CD8-positive, alpha-beta memory T cell (primary cell): ENCODE measurements around the gene FAM83D. TPM values are rescaled to one million over a fixed set of nuclear protein-coding genes. Genes with fewer than 3 reads are reported as not detected.

Source experiments
- CTCF ChIA-PET: fragments of 350-600 bp; sonication (Branson Sonifier 250); formaldehyde crosslinking; loops from one replicate; lab custom pipeline; 2021; ENCODE audit warnings: antibody characterized with exemption; lab: Charles Lee
- POLR2A ChIA-PET: fragments of 350-600 bp; sonication (Branson Sonifier 250); formaldehyde crosslinking; loops from one replicate; lab custom pipeline; 2021; ENCODE audit warnings: antibody characterized with exemption; lab: Charles Lee
- DNase-seq, 5 donors: peaks; one replicate each; pipeline versions ENCODE4 v3.0.0 to v3.0.0-alpha.2; 2020 to 2022; ENCODE audit warnings: mixed read lengths in 1 of 5
- H3K27ac ChIP-seq: one replicate; pipeline ENCODE4 v1.7.0; 2013; ENCODE audit warnings: low read depth, mild to moderate bottlenecking, low read length, moderate library complexity
- H3K27me3 ChIP-seq: 2 replicates; pipeline ENCODE4 v1.7.0; 2013; ENCODE audit warnings: low read length, mild to moderate bottlenecking; ENCODE audit not compliant: insufficient read depth, poor library complexity, severe bottlenecking
- H3K36me3 ChIP-seq: 2 replicates; pipeline ENCODE4 v1.7.0; 2013; ENCODE audit warnings: mild to moderate bottlenecking, low read length, moderate library complexity; ENCODE audit not compliant: insufficient read depth
- H3K4me1 ChIP-seq: 2 replicates; pipeline ENCODE4 v1.7.0; 2013; ENCODE audit warnings: mild to moderate bottlenecking, low read length, moderate library complexity; ENCODE audit not compliant: insufficient read depth
- H3K4me3 ChIP-seq: 2 replicates; pipeline ENCODE4 v1.7.0; 2013; ENCODE audit warnings: mild to moderate bottlenecking, low read length
- H3K9me3 ChIP-seq: 2 replicates; pipeline ENCODE4 v1.7.0; 2013; ENCODE audit warnings: mild to moderate bottlenecking, low read length
- H3K27ac Mint-ChIP-seq, 8 donors: one replicate each; pipeline ENCODE4 v1.8.0; 2020 to 2021; ENCODE audit warnings: mixed read lengths in 8 of 8, mild to moderate bottlenecking in 6 of 8, inconsistent platforms in 3 of 8, moderate library complexity in 3 of 8
- H3K27me3 Mint-ChIP-seq, 2 donors: one replicate each; pipeline ENCODE4 v1.8.0; 2020 to 2021; ENCODE audit warnings: mixed read lengths in 2 of 2, mild to moderate bottlenecking in 1 of 2, moderate library complexity in 1 of 2
- H3K36me3 Mint-ChIP-seq, 3 donors: one replicate each; pipeline ENCODE4 v1.8.0; 2020 to 2021; ENCODE audit warnings: mixed read lengths in 3 of 3, inconsistent platforms in 1 of 3, mild to moderate bottlenecking in 1 of 3
- H3K4me1 Mint-ChIP-seq, 3 donors: one replicate each; pipeline ENCODE4 v1.8.0; 2020 to 2021; ENCODE audit warnings: mixed read lengths in 3 of 3, inconsistent platforms in 1 of 3, mild to moderate bottlenecking in 1 of 3
- H3K4me3 Mint-ChIP-seq, 7 donors: one replicate each; pipeline ENCODE4 v1.8.0; 2020 to 2021; ENCODE audit warnings: mixed read lengths in 7 of 7, mild to moderate bottlenecking in 6 of 7, moderate library complexity in 4 of 7, inconsistent platforms in 2 of 7
- H3K9me3 Mint-ChIP-seq, 5 donors: one replicate each; pipeline ENCODE4 v1.8.0; 2020 to 2022; ENCODE audit warnings: mixed read lengths in 5 of 5, mild to moderate bottlenecking in 3 of 5, moderate library complexity in 2 of 5, inconsistent platforms in 1 of 5
- polyA plus RNA-seq: library from polyadenylated mRNA; unstranded; fragments of 300-500 nt; fragmentation: Illumina TruSeq; gene quantifications from one replicate; pipeline ENCODE4 v1.2.3, GENCODE V29; 2021
- total RNA-seq, 2 experiments: library from RNA; stranded (reverse); gene quantifications; one replicate each; pipeline ENCODE4 v1.2.3, GENCODE V29; 2021

Gene FAM83D
- total and polyA plus RNA-seq, 3 experiments from 2014 or later, result 2.3 to 13.2 (median 11.9) TPM

GRCh38 chr20:38961530-38962043 lies 35.4 kb downstream of the FAM83D start:
- H3K4me1 Mint-ChIP-seq, result peaks cover 22 to 34% (median 33%) of the 10 kb centered on the region in 3 donors
- H3K27me3 Mint-ChIP-seq, result no peaks in the 10 kb centered on the region
- ChIA-PET POLR2A (interaction anchor here (0.9 to 2.4 kb wide), 5 partner anchors 35 to 515 kb away, joined by 3 to 11 read pairs (median 4); partner anchors contain the start of genes ACTR5, FAM83D and PPP1R16B), CTCF (interaction anchor here (0.8 to 4.8 kb wide), 19 partner anchors 9 to 316 kb away, joined by 3 to 22 read pairs (median 4); partner anchors contain the start of gene FAM83D)
- H3K27me3 ChIP-seq, result no peaks in the 10 kb centered on the region
- H3K36me3 Mint-ChIP-seq, result peaks cover 0 to 17% (median 9%) of the 10 kb centered on the region in 3 donors
- H3K27ac ChIP-seq, result peak overlapping the region; percentile 52
- H3K4me3 Mint-ChIP-seq, result peak overlapping the region; percentile 91 to 98 (median 95)
- H3K4me1 ChIP-seq, result peaks cover 21% of the 10 kb centered on the region
- no peaks in the 10 kb centered on the region for H3K9me3 ChIP-seq
- H3K27ac Mint-ChIP-seq, result peak overlapping the region; percentile 85 to 97 (median 94)
- no peaks in the 10 kb centered on the region for H3K9me3 Mint-ChIP-seq
- H3K36me3 ChIP-seq, result no peaks in the 10 kb centered on the region
- DNase-seq, result no peak
- peak overlapping the region; percentile 72 for H3K4me3 ChIP-seq

GRCh38 chr20:38962044-38962927 lies 36.1 kb downstream of the FAM83D start, which contains the start of gene DHX35:
TSS of gene DHX35 (plus strand) at chr20:38962344. CDS start at chr20:38962368, 24 bp downstream.
- no peaks in the 10 kb centered on the region for H3K9me3 Mint-ChIP-seq
- H3K4me3 Mint-ChIP-seq, result peak within 1 kb of the TSS; percentile 91 to 98 (median 95)
- H3K4me1 Mint-ChIP-seq, result peaks cover 23 to 34% (median 33%) of the 10 kb centered on the region in 3 donors
- DNase-seq, result peak; percentile 98 to 99 (median 98)
- peaks cover 0 to 18% (median 9%) of the 10 kb centered on the region in 3 donors for H3K36me3 Mint-ChIP-seq
- H3K27me3 Mint-ChIP-seq, result no peaks in the 10 kb centered on the region
- Histone ChIP-seq H3K9me3 (no peaks in the 10 kb centered on the region), H3K4me1 (peaks cover 21% of the 10 kb centered on the region), H3K27me3 (no peaks in the 10 kb centered on the region), H3K4me3 (peak within 1 kb of the TSS; percentile 99), H3K36me3 (no peaks in the 10 kb centered on the region), H3K27ac (peak within 1 kb of the TSS; percentile 84)
- POLR2A ChIA-PET, result interaction anchor here (0.5 to 2.4 kb wide), 10 partner anchors 31 to 516 kb away, joined by 3 to 11 read pairs (median 3); partner anchors contain the start of genes ACTR5, FAM83D, PPP1R16B and RALGAPB
- CTCF ChIA-PET, result interaction anchor here (0.8 to 4.8 kb wide), 21 partner anchors 9 to 317 kb away, joined by 3 to 22 read pairs (median 4); partner anchors contain the start of gene FAM83D
- H3K27ac Mint-ChIP-seq, result peak within 1 kb of the TSS; percentile 85 to 97 (median 95)

GRCh38 chr20:38962928-38963401 lies 36.7 kb downstream of the FAM83D start:
- Mint-ChIP-seq H3K4me1 (peaks cover 25 to 34% (median 33%) of the 10 kb centered on the region in 3 donors), H3K36me3 (peaks cover 0 to 24% (median 9%) of the 10 kb centered on the region in 3 donors), H3K9me3 (no peaks in the 10 kb centered on the region), H3K4me3 (peak overlapping the region; percentile 91 to 98 (median 95)), H3K27ac (peak overlapping the region in 7 of 8 donors; percentile 79 to 94 (median 93)), H3K27me3 (no peaks in the 10 kb centered on the region)
- H3K27ac ChIP-seq, result peak overlapping the region; percentile 84
- no peak for DNase-seq
- ChIA-PET CTCF (interaction anchor here (1.2 to 4.8 kb wide), 11 partner anchors 8 to 314 kb away, joined by 3 to 22 read pairs (median 4); partner anchors contain the start of gene FAM83D), POLR2A (interaction anchor here (0.6 to 2.4 kb wide), 6 partner anchors 30 to 490 kb away, joined by 3 to 11 read pairs (median 4); partner anchors contain the start of genes FAM83D, PPP1R16B and RALGAPB)
- H3K4me1 ChIP-seq, result peaks cover 21% of the 10 kb centered on the region
- H3K9me3 ChIP-seq, result no peaks in the 10 kb centered on the region
- peak overlapping the region; percentile 99 for H3K4me3 ChIP-seq
- H3K36me3 ChIP-seq, result no peaks in the 10 kb centered on the region
- H3K27me3 ChIP-seq, result no peaks in the 10 kb centered on the region

- H3K4me1 Mint-ChIP-seq, result peaks cover 25 to 34% (median 33%) of the 10 kb centered on the region in 3 donors
Observed at GRCh38 chr20:38963745-38964144, 37.5 kb downstream of the FAM83D start.

GRCh38 chr20:38965264-38965663 lies 39.0 kb downstream of the FAM83D start:
- DNase-seq, result no peak
- Histone ChIP-seq H3K27me3 (no peaks in the 10 kb centered on the region), H3K4me3 (no peak overlapping the region), H3K4me1 (peaks cover 21% of the 10 kb centered on the region), H3K27ac (no peak overlapping the region), H3K9me3 (no peaks in the 10 kb centered on the region), H3K36me3 (peaks cover under 1% of the 10 kb centered on the region)
- ChIA-PET POLR2A (no interaction called here), CTCF (interaction anchor here (4.8 kb wide), 1 partner anchor 84 kb away, joined by 22 read pairs; no protein-coding TSS in a partner anchor)
- Mint-ChIP-seq H3K36me3 (peaks cover 0 to 44% (median 9%) of the 10 kb centered on the region in 3 donors), H3K9me3 (no peaks in the 10 kb centered on the region), H3K4me1 (peaks cover 25 to 34% (median 33%) of the 10 kb centered on the region in 3 donors), H3K27ac (no peak overlapping the region), H3K27me3 (no peaks in the 10 kb centered on the region), H3K4me3 (peak overlapping the region in 1 of 7 donors; percentile 34)

More at GRCh38 chr20:38963745-38964144, 37.5 kb downstream of the FAM83D start:
- Histone ChIP-seq H3K4me3 (no peak overlapping the region), H3K9me3 (no peaks in the 10 kb centered on the region), H3K27me3 (no peaks in the 10 kb centered on the region), H3K27ac (no peak overlapping the region), H3K4me1 (peaks cover 21% of the 10 kb centered on the region), H3K36me3 (no peaks in the 10 kb centered on the region)
- CTCF ChIA-PET, result interaction anchor here (1.7 to 4.8 kb wide), 4 partner anchors 33 to 234 kb away, joined by 4 to 22 read pairs (median 8); partner anchors contain the start of gene FAM83D
- POLR2A ChIA-PET, result no interaction called here
- Mint-ChIP-seq H3K27me3 (no peaks in the 10 kb centered on the region), H3K9me3 (no peaks in the 10 kb centered on the region), H3K4me3 (peak overlapping the region in 3 of 7 donors; percentile 19 to 92 (median 70)), H3K36me3 (peaks cover 0 to 29% (median 9%) of the 10 kb centered on the region in 3 donors), H3K27ac (peak overlapping the region in 1 of 8 donors; percentile 66)
- DNase-seq, result no peak

GRCh38 chr20:38968090-38968489 lies 41.9 kb downstream of the FAM83D start:
- DNase-seq, result no peak
- Mint-ChIP-seq H3K4me3 (no peak overlapping the region), H3K9me3 (no peaks in the 10 kb centered on the region), H3K36me3 (peaks cover 0 to 60% (median 11%) of the 10 kb centered on the region in 3 donors), H3K4me1 (peaks cover 14 to 28% (median 18%) of the 10 kb centered on the region in 3 donors), H3K27ac (peak overlapping the region in 1 of 8 donors; percentile 39), H3K27me3 (no peaks in the 10 kb centered on the region)
- no peaks in the 10 kb centered on the region for H3K9me3 ChIP-seq
- H3K27me3 ChIP-seq, result no peaks in the 10 kb centered on the region
- H3K4me1 ChIP-seq, result peaks cover 8% of the 10 kb centered on the region
- POLR2A ChIA-PET, result no interaction called here
- no peak overlapping the region for H3K4me3 ChIP-seq
- CTCF ChIA-PET, result no interaction called here
- no peak overlapping the region for H3K27ac ChIP-seq
- H3K36me3 ChIP-seq, result peaks cover 5% of the 10 kb centered on the region

GRCh38 chr20:38969708-38970107 lies 43.5 kb downstream of the FAM83D start:
- Mint-ChIP-seq H3K27ac (no peak overlapping the region), H3K4me1 (peaks cover 17 to 27% (median 18%) of the 10 kb centered on the region in 3 donors), H3K36me3 (peaks cover 3 to 73% (median 20%) of the 10 kb centered on the region in 3 donors), H3K27me3 (no peaks in the 10 kb centered on the region), H3K9me3 (no peaks in the 10 kb centered on the region), H3K4me3 (no peak overlapping the region)
- Histone ChIP-seq H3K27me3 (no peaks in the 10 kb centered on the region), H3K4me1 (no peaks in the 10 kb centered on the region), H3K4me3 (no peak overlapping the region), H3K27ac (no peak overlapping the region), H3K36me3 (peaks cover 5% of the 10 kb centered on the region), H3K9me3 (no peaks in the 10 kb centered on the region)
- ChIA-PET POLR2A (no interaction called here), CTCF (no interaction called here)
- no peak for DNase-seq
